GM18861 (cell line): ENCODE results near the gene DHDDS.
"Not testable (repeated sequence)": the region's sequence is repeated elsewhere in the genome, so short reads cannot be mapped to it uniquely, and the experiment has no call there.

Source experiments
- ATAC-seq: cut with Tn5 transposase; IDR thresholded peaks from one replicate; pipeline ENCODE4 v1.9.1; 2021; ENCODE audit not compliant: unreplicated experiment

The DHDDS gene, protein sequence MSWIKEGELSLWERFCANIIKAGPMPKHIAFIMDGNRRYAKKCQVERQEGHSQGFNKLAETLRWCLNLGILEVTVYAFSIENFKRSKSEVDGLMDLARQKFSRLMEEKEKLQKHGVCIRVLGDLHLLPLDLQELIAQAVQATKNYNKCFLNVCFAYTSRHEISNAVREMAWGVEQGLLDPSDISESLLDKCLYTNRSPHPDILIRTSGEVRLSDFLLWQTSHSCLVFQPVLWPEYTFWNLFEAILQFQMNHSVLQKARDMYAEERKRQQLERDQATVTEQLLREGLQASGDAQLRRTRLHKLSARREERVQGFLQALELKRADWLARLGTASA

DNA sequence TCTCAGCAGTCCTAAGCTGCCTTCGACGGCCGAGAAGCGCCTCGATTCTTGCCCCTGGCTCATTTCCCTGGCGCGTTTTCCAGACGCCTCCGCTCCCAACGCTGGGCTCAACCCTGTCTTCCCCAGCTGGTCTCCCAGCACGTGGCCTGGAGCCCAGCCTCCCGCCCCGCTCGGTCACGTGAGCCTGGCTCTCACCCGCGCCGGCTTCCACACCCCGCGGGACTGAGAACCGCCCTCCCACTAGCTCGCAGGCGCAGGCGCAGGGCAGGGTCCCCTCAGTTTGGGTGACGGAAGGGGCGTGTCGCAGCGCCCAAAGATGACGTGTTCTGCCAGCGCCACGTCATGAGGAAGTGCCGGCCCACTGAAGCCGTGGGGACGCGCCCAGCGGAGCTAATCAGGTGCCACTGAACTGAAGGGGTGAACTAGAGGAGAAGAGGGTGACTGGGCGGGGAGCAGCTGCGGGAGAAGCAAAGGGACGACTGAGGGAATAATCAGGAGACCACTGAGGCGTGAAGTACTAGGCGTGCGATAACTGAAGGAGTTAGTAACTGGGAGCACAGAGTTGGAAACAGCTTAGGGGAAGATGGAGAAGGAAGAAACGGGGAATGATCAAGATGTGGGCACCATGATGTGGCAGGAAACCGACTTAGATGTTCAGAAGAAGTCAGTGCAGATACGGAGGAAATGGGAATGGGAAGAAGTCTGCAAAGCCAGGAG is at the start of gene DHDDS:
TSS of gene DHDDS (plus strand) at position 343 of the 717 bp plus-strand sequence. CDS start 625 bp downstream, outside the sequence.
- ATAC-seq = peak; percentile 86

DNA sequence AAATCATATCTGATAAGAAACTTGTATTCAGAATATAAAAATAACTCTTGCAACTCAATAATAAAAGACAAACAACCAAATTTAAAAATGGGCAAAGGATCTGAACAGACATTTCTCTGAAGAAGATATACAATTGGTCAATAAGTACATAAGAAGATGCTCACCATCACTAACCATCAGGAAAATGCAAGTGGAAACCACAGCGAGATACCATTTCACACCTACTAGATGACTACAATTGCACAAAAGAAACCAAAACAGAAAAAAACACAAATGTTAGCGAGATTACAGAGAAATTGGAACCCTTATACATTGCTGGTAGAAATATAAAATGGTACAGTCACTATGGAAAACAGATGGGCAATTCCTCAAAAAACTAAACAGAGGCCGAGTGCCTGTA is 48.0 kb upstream of the DHDDS start:
- no peak for ATAC-seq

DNA sequence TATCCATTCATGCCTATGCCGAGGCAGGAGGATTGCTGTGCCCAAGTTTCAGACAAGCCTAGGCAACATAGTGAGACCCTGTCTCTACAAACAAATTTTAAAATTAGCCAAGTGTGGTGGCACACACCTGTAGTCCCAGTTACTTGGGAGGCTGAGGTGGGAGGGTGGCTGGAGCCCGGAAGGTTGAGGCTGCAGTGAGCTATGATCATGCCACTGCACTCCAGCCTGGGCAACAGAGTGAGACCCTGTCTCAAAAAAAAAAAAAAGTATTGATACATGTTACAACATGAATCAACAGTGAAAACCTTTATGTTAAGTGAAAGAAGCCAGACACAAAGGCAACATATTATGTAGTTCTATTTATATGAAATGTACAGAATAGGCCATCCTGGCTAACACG is 47.1 kb upstream of the DHDDS start:
- not testable (repeated sequence) for ATAC-seq

DNA sequence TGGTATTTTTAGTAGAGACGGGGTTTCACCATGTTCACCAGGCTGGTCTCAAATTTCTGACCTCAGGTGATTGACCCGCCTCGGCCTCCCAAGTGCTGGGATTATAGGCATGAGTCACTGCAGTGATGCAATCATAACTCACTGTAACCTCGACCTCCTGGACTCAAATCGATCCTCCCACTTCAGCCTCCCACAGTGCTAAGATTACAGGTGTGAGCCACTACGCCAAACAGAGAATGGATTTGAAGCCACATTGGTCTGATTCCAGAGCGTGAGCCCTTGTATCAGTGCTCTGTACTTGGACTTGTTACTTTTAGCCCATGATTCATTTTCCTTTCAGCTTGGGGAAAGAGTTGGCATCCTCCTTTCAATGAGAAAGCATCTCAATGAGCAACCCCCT is 44.7 kb upstream of the DHDDS start:
- ATAC-seq = no peak

DNA sequence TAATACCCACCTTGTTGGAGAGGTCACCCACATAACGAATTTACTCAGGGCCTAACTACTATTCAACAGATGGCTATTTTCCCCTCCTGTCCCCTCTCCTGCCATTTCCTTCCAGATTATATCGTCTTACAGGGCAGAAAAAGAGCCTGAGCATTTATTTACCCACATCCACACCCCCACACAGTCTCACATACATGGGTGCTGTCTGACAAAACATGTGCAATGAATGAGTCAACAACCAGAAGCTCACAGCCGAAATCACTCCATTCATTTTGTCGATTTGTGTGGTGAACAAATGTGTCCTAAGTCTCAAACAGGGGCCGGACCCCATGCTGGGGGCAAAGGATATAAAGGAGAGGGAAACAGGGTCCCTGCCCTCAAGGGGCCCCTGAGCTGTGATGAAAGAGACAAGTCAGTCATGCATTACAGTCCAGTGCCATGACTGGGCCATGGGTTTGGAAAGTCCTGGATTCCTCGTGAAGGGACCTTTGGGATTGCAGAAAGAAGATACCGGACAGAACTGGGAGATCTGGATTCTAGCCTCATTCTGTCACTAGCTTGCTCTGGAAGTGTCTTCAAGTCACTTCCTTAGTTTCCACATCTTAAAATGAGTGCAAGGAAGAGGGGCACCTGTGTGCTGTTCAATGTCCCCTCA is 43.2 kb upstream of the DHDDS start:
- ATAC-seq = no peak

DNA sequence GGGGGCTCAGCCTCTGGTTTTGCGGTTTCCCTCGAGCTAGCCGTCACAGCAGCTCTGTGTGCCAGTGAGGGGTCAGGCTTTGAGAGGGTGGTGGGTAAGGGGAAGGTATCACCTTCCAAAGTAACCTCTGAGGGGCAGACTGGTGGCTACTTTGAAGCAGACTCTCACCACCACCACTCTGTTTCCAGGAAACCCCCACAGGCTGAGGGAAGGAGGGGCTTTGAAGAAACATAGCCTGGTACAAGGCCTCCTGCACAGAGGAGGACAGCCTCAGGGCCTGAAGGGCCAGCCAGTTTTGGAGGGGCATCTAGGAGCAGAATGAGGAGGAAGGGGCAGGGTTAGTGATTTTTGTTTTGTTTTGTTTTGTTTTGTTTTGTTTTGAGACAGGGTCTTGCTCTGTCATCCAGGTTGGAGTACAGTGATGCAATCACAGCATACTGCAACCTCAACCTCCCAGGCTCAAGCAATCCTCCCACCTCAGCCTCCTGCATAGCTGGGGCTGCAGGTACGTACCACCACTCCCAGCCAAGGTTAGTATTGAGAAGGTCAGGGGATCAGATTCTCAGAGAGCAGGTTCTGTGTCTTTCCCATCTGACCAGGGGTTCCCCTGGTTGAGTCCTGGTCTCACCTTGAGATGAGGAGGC is 42.4 kb upstream of the DHDDS start:
- no peak for ATAC-seq

DNA sequence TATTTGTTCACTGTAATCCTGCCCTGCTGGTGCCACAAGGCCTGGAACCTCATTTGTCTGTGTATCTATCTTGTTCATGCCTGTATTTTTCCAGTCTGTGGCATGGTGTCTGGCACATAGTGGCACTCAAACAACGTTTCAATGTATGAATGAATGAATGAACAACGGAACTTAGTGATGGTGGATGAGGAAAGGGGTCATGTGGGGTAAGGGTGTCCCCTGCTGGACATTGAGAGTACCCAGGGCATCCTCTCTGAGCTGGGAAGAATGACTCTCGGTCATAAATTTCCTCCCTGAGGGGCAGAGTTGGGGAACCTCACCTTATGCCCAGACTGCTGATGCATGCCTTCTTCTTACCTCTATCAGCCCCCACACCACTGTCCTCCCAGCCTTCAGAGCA is 40.7 kb upstream of the DHDDS start:
- ATAC-seq = no peak

DNA sequence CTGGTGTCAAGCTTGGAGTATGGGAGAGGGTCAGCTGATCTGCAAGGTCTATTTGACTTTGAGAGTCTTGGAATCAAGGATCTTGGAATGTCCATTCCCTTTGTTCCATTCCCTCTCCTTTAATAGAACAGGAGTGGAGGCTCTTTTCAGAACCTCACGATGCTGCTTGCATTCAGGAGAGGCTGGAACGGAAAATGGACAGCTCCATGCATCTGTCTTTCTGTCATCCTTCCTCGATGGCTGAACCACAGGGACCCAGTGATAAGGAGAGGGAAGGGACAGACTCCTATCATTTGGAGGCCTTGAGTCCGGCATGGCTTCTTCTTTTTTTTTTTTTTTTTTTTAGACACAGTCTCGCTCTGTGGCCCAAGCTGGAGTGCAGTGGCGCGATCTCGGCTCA is 36.4 kb upstream of the DHDDS start:
- no peak for ATAC-seq

DNA sequence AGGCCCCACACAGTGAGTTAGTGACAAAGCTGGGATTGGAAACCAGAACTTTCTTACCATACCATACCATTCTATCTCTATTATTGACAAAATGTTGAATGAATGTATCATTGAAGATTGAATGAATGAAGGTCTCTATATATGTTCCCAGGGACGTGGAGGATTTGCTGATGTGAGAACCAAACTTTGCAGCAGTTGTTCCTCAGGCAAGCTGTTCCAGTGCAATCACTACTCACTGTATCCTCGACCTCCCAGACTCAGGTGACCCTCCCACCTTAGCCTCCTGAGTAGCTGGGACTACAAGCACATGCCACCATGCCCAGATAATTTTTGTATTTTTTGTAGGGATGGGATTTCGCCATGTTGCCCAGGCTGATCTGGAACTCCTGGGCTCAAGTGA is 33.1 kb upstream of the DHDDS start:
- no peak for ATAC-seq

DNA sequence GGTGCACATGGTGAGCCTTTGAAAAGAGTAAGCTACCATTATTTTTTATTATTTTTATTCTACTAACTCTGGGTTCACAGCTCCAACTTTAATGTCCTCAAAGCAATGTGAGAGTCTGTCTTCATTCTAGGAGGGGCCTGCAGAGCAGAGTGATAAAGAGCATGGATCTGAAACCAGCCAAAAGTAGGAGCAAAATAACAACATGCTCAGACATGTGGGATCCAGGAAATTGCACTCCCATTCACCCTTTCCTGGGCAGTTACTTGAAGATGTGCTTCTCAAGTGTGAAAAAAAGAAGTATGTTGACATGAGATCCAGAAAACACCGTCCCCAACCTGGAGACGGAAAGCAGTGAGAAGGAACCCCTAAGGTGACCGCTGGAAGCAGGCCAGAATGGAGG is 30.2 kb upstream of the DHDDS start:
- no peak for ATAC-seq

DNA sequence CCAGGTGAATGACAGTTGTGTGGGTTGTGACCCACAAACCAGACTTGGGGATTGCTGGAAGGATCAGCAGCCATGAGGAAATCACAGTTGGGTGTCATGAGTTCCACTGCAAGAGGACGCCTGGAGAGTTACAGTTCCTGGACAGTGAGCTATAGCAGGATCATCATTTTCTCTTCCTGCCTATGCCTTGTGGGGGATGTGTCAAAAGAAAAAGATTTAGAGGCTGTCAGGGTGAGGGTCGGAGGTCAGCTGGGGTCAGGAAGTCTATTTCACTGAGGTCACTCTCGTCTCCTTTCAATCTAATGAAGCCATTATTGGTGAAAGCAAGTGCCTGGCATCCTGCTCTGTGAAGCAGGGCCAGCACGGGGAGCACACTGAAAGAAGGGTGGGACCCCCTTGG is 28.5 kb upstream of the DHDDS start:
- no peak for ATAC-seq

DNA sequence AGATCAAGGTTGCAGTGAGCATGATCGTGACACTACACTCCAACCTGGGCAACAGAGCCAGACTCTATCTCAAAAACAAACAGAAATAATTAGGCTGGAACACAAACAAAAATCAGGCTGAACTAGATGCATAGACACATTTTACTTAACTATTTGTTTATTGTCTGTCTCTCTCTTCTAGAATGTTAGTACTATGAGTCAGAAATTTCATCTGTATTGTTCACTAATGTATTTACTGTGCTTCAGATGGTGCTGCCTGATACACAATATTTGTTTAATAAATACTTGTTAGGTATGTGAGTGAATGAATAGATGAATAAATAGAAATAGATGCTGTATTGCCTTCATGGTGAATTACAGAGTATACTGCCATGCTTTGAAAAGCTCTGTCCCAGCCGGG is 27.5 kb upstream of the DHDDS start:
- no peak for ATAC-seq

DNA sequence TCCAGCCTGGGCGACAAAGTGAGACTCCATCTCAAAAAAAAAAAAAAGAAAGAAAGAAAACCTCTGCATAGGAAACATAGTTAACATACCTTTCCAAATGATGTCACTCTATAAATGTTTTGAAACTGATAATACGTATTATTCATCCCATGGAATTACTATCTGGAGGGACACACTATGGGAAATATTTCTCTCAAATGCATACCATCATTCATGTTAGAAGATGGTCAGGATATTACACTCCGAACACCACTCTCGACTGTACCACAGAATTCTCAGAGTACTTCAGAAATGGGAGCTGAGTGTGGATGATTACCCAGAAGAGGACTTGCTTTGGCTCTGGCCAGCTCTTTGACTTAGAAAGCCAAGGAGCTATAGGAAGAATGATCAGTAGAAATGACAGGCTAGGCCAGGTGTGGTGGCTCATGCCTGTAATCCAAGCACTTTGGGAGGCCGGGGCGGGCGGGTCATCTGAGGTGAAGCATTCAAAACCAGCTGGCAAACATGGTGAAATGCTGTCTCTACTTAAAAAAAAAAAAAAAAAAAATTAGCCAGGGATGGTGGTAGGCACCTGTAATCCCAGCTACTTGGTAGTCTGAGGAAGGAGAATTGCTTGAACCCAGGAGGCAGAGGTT is 26.7 kb upstream of the DHDDS start:
- ATAC-seq = no peak

DNA sequence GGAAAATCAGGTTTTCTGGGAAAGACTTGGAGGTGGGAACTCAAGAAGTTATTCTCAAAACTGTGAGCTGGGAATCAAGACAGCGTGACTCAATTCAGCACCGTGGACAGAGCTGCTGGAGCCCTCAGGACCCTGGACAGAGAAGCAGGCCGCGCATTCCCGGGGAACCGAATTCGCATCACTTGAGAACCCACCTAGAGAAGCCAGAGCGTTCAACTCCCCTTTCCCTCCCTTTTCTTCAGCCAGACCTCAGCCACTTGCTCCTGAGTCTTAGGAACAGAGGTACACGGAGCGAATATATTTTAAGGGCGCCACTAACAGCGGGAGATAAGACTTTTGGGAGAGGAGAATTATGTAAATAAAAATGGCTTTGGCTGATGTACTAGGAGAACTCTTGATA is 23.5 kb upstream of the DHDDS start:
- no peak for ATAC-seq

DNA sequence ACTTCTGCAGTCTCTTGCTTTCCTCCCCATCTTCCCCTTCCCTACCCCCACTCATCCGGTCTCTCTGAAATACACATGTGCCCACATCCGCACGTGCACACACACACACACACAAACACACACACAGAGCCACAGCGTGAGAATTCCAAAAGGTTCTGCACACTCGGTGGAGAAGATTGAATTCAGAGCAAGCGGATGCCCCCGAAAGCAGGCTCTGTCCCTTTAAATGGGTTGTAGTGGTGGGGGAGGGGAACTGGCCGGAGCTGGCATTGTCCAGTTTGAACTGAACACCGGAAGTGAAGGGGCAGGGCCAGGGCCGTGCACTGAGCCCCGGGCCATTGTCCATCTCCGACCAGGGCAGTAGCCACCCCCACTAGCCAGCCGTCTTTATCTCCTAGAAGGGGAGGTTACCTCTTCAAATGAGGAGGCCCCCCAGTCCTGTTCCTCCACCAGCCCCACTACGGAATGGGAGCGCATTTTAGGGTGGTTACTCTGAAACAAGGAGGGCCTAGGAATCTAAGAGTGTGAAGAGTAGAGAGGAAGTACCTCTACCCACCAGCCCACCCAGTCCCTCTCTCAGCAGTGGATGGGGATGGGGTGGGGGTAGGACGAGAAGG is 22.8 kb upstream of the DHDDS start:
- no peak for ATAC-seq

DNA sequence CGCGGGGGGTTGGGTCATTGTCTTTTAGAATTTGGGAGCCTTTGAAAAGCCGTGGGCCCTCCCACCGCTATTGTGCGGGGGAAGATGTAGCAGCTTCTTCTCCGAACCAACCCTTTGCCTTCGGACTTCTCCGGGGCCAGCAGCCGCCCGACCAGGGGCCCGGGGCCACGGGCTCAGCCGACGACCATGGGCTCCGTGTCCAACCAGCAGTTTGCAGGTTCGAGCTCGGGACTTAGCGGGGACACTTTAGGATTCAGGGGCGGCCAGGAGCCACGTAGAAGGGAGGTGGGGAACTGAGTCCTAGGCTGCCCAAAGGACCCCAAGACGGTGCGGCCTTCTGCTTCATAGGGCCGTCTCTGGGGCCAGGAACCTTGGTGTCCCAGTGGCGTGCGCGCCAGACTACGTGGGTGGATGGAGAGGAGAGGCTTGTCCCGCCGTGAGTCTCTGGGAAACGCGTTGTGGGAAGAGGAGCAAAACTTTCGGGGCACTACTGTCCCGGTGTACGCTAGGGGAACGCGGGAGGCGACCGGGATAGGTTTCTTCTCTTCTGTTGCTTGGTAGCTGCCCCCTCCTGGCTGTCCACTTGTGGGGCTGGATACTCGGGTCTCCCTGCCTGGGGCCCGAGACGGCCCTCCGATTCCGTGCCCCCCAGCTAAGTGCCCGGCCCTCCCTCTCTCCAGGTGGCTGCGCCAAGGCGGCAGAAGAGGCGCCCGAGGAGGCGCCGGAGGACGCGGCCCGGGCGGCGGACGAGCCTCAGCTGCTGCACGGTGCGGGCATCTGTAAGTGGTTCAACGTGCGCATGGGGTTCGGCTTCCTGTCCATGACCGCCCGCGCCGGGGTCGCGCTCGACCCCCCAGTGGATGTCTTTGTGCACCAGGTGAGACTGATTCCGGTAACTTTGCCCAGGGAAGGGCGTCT is 21.2 kb upstream of the DHDDS start, which contains the start of gene LIN28A:
TSS of gene LIN28A (plus strand) at position 112 of the 918 bp plus-strand sequence. CDS start at position 187, 75 bp downstream.
- ATAC-seq = no peak

DNA sequence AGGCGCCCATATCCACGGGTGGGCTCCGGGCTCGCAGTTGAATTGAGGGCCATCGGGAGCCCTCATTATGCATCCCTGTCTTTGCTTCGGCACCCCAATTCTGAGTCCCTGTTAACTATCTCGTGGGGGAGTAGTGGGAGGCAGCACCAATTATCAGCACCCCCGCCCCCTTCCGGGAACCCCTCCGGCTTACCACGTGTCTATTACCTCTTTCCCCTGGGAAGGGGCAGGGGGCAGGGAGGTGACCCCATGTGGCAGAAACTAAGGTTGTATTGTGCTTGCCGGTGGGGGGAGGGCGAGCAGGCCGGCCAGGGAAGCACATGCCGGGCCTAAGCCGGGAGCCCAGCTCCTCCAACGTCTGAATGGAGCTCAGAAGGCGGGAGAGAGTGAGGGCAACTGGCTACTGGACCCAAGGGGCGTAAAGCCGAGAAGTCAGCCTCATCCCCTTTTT is 20.5 kb upstream of the DHDDS start:
- no peak for ATAC-seq

DNA sequence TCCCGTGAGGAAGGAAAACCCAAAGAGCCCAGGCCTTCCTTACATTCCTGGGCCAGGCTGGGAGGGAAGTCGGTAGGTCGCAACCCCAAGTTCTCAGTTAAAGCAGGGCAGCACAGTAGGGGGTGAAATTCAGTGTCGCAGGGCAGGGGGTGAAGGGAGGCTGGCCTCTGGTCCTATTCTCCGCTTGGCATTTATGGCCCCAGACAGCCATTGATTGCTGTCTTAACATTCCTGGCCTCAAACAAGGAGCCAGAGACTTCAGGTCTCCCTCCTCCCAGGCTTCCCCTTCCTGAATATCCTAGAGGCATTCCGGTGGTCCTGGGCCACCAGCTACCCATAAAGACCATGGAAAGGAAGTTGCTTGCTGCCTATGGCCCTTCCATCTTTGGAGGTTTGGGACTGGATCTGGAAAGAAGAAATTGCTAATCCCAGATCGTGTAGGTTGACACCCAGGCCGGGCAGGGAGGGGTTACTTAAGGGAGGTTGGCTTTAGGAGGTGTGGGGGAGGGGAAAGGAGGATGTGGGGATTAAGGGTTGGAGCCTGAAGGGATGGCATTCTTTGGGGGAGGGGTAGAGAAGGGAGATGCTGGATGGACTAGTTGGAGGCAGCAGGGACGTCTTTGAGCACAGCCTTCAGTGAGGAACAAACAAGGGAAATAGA is 19.8 kb upstream of the DHDDS start:
- no peak for ATAC-seq

DNA sequence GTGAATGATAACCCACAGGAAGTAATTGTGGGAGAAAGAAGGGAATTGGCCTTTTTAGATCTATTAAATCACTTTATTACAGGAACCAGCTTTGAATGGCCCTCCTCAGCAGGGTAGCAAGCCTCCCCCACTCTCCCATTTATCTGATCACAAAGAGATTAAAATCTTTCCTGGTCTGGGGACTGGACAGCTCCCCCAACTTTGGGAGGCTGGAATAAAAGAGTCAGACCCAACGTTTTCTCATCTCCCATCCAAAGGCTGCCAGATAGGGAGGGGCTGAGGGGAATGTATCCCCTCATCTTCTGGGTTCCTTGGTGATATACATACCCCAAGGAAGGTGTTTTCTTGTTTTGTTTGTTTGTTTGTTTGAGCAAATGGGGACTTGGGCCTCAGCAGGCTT is 19.1 kb upstream of the DHDDS start:
- ATAC-seq = no peak
